Lower leg skin (tissue), 4 donors: Measurements from ENCODE around the gene UQCC2. TPM values are rescaled to one million over a fixed set of nuclear protein-coding genes. Genes with fewer than 3 reads are reported as not detected.

Experiments
- DNase-seq, 2 donors: peaks; one replicate each; pipeline ENCODE4 v3.0.0-alpha.2; 2019; ENCODE audit warnings: low spot score in 2 of 2
- H3K4me3 ChIP-seq: fragments of 200-600 bp; sonication (generic); 2 replicates; pipeline ENCODE4 v1.5.1; 2017; ENCODE audit warnings: mild to moderate bottlenecking, low read depth; ENCODE audit not compliant: poor library complexity, severe bottlenecking
- CTCF ChIP-seq, 3 donors: fragments of 450-650 bp; IDR thresholded peaks; one replicate each; pipeline ENCODE4 v1.5.1; 2016; ENCODE audit warnings: antibody characterized with exemption in 3 of 3, mild to moderate bottlenecking in 3 of 3, moderate library complexity in 2 of 3
- POLR2A ChIP-seq, 2 donors: fragments of 450-650 bp; IDR thresholded peaks; one replicate each; pipeline ENCODE4 v1.6.1; 2016 to 2017; ENCODE audit warnings: antibody characterized with exemption in 2 of 2, mild to moderate bottlenecking in 1 of 2, moderate library complexity in 1 of 2
- WGBS, 2 donors: methylation state at CpG; one replicate each; pipeline ENCODE4 v1.1.5; 2018; 5-methylcytosine and 5-hydroxymethylcytosine counted together
- intact Hi-C: fragments of 100-400 bp; cut with DNase I; formaldehyde crosslinking; loops from one replicate; pipeline ENCODE4 v1.15.0; 2023; ENCODE audit warnings: low total_unique reads
- total RNA-seq, 4 donors: library from RNA; depleted of rRNA; stranded (reverse); fragments of >200 nt; gene quantifications; one replicate each; pipeline ENCODE4 v1.1.0, GENCODE V29; 2016

The UQCC2 gene
- total RNA-seq, 4 donors from 2014 or later, result 8.5 to 20.4 (median 10.2) TPM

- no peak for DNase-seq
- TF ChIP-seq CTCF (IDR thresholded peaks at IDR 0.05), result no peak
- TF ChIP-seq POLR2A (IDR thresholded peaks at IDR 0.05), result no peak
- no peak overlapping the region for H3K4me3 ChIP-seq
- WGBS, 2 donors, result 81 to 87% methylated on average over 10 of the region's 10 CpGs
- intact Hi-C loops, result no loop called here
Measured at GRCh38 chr6:33689879-33690278, 21.6 kb downstream of the UQCC2 start.

DNA sequence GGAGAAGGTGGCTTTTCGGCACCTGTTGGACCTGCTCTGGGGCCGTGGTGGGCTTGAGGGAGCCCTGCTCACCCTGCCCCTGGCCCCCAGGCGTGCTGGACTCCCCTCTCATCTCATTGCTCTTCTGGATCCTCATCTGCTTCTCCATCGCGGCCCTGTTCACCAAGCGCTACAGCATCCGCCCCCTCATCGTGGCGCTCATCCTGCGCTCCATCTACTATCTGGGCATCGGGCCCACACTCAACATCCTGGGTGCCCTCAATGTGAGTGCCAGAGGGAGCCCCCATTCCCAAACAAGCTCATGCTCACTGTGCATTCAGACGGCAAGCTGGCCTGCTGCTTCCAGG, 22.4 kb downstream of the UQCC2 start:
- no peak for DNase-seq
- TF ChIP-seq POLR2A (IDR thresholded peaks at IDR 0.05) (no peak), CTCF (IDR thresholded peaks at IDR 0.05) (no peak)
- 77 to 82% methylated on average over 12 of the region's 12 CpGs for WGBS, 2 donors
- intact Hi-C loops, result no loop called here
- no peak overlapping the region for H3K4me3 ChIP-seq

DNA sequence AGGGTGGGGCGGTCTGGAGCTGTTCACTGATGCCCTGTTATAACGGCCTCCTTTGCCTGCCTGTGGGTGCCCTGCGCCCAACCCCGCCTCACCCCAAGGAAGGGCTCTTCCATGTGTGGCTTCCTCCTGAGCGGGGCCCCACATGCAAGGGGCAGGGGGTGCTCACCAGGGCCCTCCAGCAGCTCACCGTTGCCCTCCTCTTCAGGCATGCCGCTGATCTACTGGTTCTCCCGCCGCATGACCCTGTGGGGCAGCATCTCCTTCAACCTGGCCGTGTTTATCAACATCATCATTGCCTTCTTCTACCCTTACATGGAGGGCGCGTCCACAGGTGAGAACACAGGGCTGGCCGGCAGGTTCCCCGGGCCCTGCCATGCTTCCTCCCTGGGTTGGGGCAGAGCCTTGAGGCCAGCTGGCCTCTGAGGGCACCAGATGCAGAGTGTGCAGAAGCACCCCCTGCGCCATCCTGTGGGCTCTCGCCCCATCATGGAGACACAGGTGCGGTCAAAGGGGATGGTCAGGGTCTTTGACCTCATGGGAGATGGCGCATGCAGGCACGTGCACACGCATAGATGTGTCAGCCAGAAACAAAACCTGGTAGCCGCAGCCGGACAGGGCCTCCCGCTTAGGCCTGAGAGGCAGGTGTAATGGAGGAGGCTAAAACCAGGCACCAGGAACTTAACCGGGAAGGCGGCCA, 22.9 kb downstream of the UQCC2 start:
- no peak for DNase-seq
- WGBS, 2 donors, result 93 to 95% methylated on average over 23 to 25 of the region's 25 CpGs
- TF ChIP-seq POLR2A (IDR thresholded peaks at IDR 0.05), result no peak
- no peak for TF ChIP-seq CTCF (IDR thresholded peaks at IDR 0.05)
- H3K4me3 ChIP-seq, result no peak overlapping the region
- intact Hi-C loops, result no loop called here

- TF ChIP-seq CTCF (IDR thresholded peaks at IDR 0.05), result no peak
- TF ChIP-seq POLR2A (IDR thresholded peaks at IDR 0.05), result no peak
- WGBS, 2 donors, result 94% methylated on average over 12 to 17 of the region's 20 CpGs
Measured at GRCh38 chr6:33688006-33688405, 23.5 kb downstream of the UQCC2 start.

DNA sequence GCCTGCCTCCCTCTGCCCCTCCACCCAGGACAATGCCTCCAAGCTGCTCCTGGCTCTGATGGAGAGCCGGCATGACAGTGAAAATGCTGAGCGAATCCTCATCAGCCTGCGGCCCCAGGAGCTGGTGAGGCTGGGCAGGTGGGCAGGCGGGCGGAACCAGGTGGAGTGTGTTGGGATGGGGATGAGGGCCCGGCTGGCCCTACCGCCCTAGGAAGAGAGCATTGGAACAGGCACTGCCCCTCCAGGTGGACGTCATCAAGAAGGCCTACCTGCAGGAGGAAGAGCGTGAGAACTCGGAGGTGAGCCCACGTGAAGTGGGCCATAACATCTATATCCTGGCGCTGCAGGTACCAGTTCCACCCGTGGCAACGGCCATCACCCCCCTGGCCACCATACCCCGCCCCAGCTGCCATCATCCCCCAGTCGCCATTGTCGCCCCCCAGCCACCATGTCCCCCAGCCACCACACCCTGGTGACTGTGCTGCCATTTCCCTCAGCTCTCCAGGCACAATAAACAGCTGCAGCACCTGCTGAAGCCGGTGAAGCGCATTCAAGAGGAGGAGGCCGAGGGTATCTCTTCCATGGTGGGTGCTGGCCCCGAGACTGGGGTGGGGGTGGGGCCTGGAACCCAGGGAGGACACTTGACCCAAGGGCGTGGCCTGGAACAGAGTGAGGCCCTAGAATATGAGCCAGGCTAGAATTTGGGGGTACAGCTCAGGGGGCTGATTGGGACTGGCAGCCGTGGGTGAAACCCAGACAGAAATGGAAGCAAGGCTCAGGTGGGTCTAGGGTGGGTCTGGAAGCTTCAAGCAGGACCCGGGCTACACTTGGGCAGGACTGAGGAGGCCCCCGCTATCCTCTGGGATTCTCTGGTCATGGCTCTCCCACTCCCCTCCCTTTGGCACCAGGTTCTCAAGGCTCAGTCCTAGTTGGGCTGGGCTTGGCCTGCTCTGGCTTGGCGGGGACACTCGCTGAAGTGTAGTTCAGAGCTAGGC, 24.2 kb downstream of the UQCC2 start:
- WGBS, 2 donors, result 91 to 93% methylated on average over 27 of the region's 27 CpGs
- intact Hi-C loops, result no loop called here
- no peak for DNase-seq
- TF ChIP-seq CTCF (IDR thresholded peaks at IDR 0.05) (no peak), POLR2A (IDR thresholded peaks at IDR 0.05) (no peak)
- no peak overlapping the region for H3K4me3 ChIP-seq

More at GRCh38 chr6:33688006-33688405, 23.5 kb downstream of the UQCC2 start:
- intact Hi-C loops, result no loop called here
- no peak for DNase-seq
- H3K4me3 ChIP-seq, result no peak overlapping the region
